B cell (primary cell): ENCODE measurements around the gene CHRM2. TPM values are rescaled to one million over a fixed set of nuclear protein-coding genes. Genes with fewer than 3 reads are reported as not detected.

Experiments used
- ATAC-seq: fragments of 200-7000 bp; cut with Tn5 transposase; one replicate; pipeline ENCODE4 v1.10.0; 2021; ENCODE audit warnings: low read depth, mild to moderate bottlenecking, moderate number of reproducible peaks, moderate library complexity
- CTCF ChIA-PET: fragments of 350-600 bp; sonication (Branson Sonifier 250); formaldehyde crosslinking; loops from one replicate; lab custom pipeline; 2021; ENCODE audit warnings: antibody characterized with exemption, inconsistent platforms; lab: Charles Lee
- POLR2A ChIA-PET: fragments of 350-600 bp; sonication (Branson Sonifier 250); formaldehyde crosslinking; loops from one replicate; lab custom pipeline; 2021; ENCODE audit warnings: antibody characterized with exemption; lab: Charles Lee
- DNase-seq: peaks from one replicate; pipeline ENCODE4 v3.0.0; 2013
- H2AFZ ChIP-seq: 2 replicates; pipeline ENCODE4 v1.6.1; 2012; ENCODE audit warnings: mild to moderate bottlenecking, low read depth, low read length; ENCODE audit not compliant: insufficient read depth, poor library complexity, severe bottlenecking
- H3K27ac ChIP-seq, 2 donors: 1 replicate in 1 of 2; 2 replicates in 1 of 2; pipeline ENCODE4 v1.5.1; 2012 to 2013; ENCODE audit warnings: low read length in 2 of 2, mild to moderate bottlenecking in 2 of 2, moderate library complexity in 1 of 2
- H3K27me3 ChIP-seq, 4 experiments: fragments of 200-600 bp in 1 of 4; sonication (generic) in 1 of 4; replicated peaks in 1 of 4; 1 replicate in 2 of 4; 2 replicates in 2 of 4; pipeline versions ENCODE4 v1.6.1 to v1.7.0; 2013 to 2016; ENCODE audit warnings: low read length in 3 of 4, mild to moderate bottlenecking in 2 of 4, mixed read lengths in 1 of 4, moderate library complexity in 1 of 4; ENCODE audit not compliant: insufficient read depth in 4 of 4, control insufficient read depth in 3 of 4; ENCODE audit errors: control extremely low read depth in 1 of 4
- H3K36me3 ChIP-seq, 2 experiments: replicated peaks in 1 of 2; 1 replicate in 1 of 2; 2 replicates in 1 of 2; pipeline versions ENCODE4 v1.6.1 to v1.7.1; 2013; ENCODE audit warnings: low read length in 1 of 2; ENCODE audit not compliant: insufficient read depth in 2 of 2, control insufficient read depth in 1 of 2; ENCODE audit errors: control extremely low read depth in 1 of 2, extremely low read depth in 1 of 2
- H3K4me1 ChIP-seq, 2 donors: fragments of 200-600 bp in 1 of 2; sonication (generic) in 1 of 2; 1 replicate in 1 of 2; 2 replicates in 1 of 2; pipeline versions ENCODE4 v1.5.1 to v1.6.1; 2013 to 2017; ENCODE audit warnings: low read length in 2 of 2; ENCODE audit not compliant: control insufficient read depth in 2 of 2, insufficient read depth in 2 of 2
- H3K4me2 ChIP-seq: replicated peaks from 2 replicates; pipeline ENCODE3; 2012; ENCODE audit warnings: mild to moderate bottlenecking, low read depth, low read length; ENCODE audit not compliant: poor library complexity, severe bottlenecking
- H3K4me3 ChIP-seq, 5 experiments: fragments of 200-600 bp in 1 of 5; sonication (generic) in 1 of 5; 1 replicate in 3 of 5; 2 replicates in 2 of 5; pipeline versions ENCODE4 v1.5.1 to v1.7.0; 2011 to 2016; ENCODE audit warnings: low read length in 4 of 5, mild to moderate bottlenecking in 4 of 5, low read depth in 2 of 5, control low read depth in 1 of 5, moderate library complexity in 1 of 5; ENCODE audit not compliant: insufficient read depth in 1 of 5; ENCODE audit errors: control extremely low read depth in 1 of 5, extremely low read depth in 1 of 5
- H3K79me2 ChIP-seq: fragments of 200-600 bp; sonication (generic); one replicate; pipeline ENCODE4 v1.6.0; 2016; ENCODE audit warnings: low read length; ENCODE audit not compliant: control insufficient read depth, insufficient read depth
- H3K9ac ChIP-seq: fragments of 200-600 bp; sonication (generic); 2 replicates; pipeline ENCODE4 v1.6.1; 2017; ENCODE audit warnings: mild to moderate bottlenecking, low read length, moderate library complexity
- H3K9me3 ChIP-seq, 3 donors: one replicate each; pipeline versions ENCODE4 v1.6.1 to v1.7.1; 2013; ENCODE audit warnings: low read length in 2 of 3; ENCODE audit not compliant: control insufficient read depth in 2 of 3, insufficient read depth in 1 of 3; ENCODE audit errors: control extremely low read depth in 1 of 3
- H4K20me1 ChIP-seq: 2 replicates; pipeline ENCODE4 v1.6.0; 2012; ENCODE audit warnings: mild to moderate bottlenecking, low read length; ENCODE audit not compliant: insufficient read depth, control insufficient read depth, poor library complexity, severe bottlenecking
- H3K27ac Mint-ChIP-seq: one replicate; pipeline ENCODE4 v1.8.0; 2021; ENCODE audit warnings: mixed read lengths
- H3K27me3 Mint-ChIP-seq: one replicate; pipeline ENCODE4 v1.8.0; 2021; ENCODE audit warnings: mixed read lengths
- H3K4me1 Mint-ChIP-seq: one replicate; pipeline ENCODE4 v1.8.0; 2021; ENCODE audit warnings: mixed read lengths
- H3K4me3 Mint-ChIP-seq: one replicate; pipeline ENCODE4 v1.8.0; 2021; ENCODE audit warnings: mixed read lengths
- H3K9me3 Mint-ChIP-seq: one replicate; pipeline ENCODE4 v1.8.0; 2022; ENCODE audit warnings: mixed read lengths; ENCODE audit not compliant: insufficient read depth
- EZH2 ChIP-seq: IDR thresholded peaks from 2 replicates; pipeline ENCODE4 v1.6.1; 2012; ENCODE audit warnings: borderline replicate concordance, low read depth, mild to moderate bottlenecking, moderate library complexity, low read length; ENCODE audit not compliant: insufficient read depth, poor library complexity, severe bottlenecking
- WGBS: methylation state at CpG from one replicate; pipeline ENCODE4 v1.1.5; 2013; ENCODE audit warnings: missing lambda C conversion rate; ENCODE audit not compliant: insufficient coverage; 5-methylcytosine and 5-hydroxymethylcytosine counted together
- intact Hi-C: fragments of 100-400 bp; cut with micrococcal nuclease; formaldehyde crosslinking; loops from one replicate; pipeline ENCODE4 v1.10.0; 2022
- polyA plus RNA-seq: library from polyadenylated mRNA; depleted of rRNA; stranded (reverse); fragments of >200 nt; gene quantifications from 2 replicates; pipeline ENCODE4 v1.2.3, GENCODE V29; 2012
- total RNA-seq, 2 donors: library from RNA; stranded (reverse); fragments of 120-200 nt in 1 of 2; gene quantifications; 1 replicate in 1 of 2; 2 replicates in 1 of 2; pipeline versions ENCODE4 v1.2.3 to v1.2.4, GENCODE V29; 2013 to 2022
- TF ChIP-seq, protein P1 (sequence below): fragments of 200-600 bp; IDR thresholded peaks from one replicate; pipeline ENCODE4 v1.8.0; 2022; ENCODE audit warnings: antibody characterized with exemption, mild to moderate bottlenecking

CHRM2 gene
- total and polyA plus RNA-seq, 2 donors (not counting 1 experiment from before 2014, with no cell fraction given), result not detected

- H4K20me1 ChIP-seq, result no peaks in the 10 kb centered on the region
- no peak overlapping the region for H3K9ac ChIP-seq
- CTCF ChIA-PET, result no interaction called here
- no peak overlapping the region for H3K4me3 ChIP-seq
- no peaks in the 10 kb centered on the region for H3K9me3 ChIP-seq
- intact Hi-C loops, result no loop called here
- Mint-ChIP-seq H3K4me3 (no peak overlapping the region), H3K27ac (no peak overlapping the region), H3K9me3 (no peaks in the 10 kb centered on the region), H3K4me1 (no peaks in the 10 kb centered on the region), H3K27me3 (no peaks in the 10 kb centered on the region)
- H3K27ac ChIP-seq, result no peak overlapping the region
- no peaks in the 10 kb centered on the region for H3K79me2 ChIP-seq
- DNase-seq (no peak), ATAC-seq (no peak)
- WGBS, result no CpG with 5 or more reads among the region's 2 CpGs
- no peak overlapping the region for H3K4me2 ChIP-seq
- H2AFZ ChIP-seq, result no peak overlapping the region
- POLR2A ChIA-PET, result no interaction called here
- TF ChIP-seq EZH2, result no peak
- TF ChIP-seq, protein P1, sequence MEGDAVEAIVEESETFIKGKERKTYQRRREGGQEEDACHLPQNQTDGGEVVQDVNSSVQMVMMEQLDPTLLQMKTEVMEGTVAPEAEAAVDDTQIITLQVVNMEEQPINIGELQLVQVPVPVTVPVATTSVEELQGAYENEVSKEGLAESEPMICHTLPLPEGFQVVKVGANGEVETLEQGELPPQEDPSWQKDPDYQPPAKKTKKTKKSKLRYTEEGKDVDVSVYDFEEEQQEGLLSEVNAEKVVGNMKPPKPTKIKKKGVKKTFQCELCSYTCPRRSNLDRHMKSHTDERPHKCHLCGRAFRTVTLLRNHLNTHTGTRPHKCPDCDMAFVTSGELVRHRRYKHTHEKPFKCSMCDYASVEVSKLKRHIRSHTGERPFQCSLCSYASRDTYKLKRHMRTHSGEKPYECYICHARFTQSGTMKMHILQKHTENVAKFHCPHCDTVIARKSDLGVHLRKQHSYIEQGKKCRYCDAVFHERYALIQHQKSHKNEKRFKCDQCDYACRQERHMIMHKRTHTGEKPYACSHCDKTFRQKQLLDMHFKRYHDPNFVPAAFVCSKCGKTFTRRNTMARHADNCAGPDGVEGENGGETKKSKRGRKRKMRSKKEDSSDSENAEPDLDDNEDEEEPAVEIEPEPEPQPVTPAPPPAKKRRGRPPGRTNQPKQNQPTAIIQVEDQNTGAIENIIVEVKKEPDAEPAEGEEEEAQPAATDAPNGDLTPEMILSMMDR, result no peak
- no peaks in the 10 kb centered on the region for H3K4me1 ChIP-seq
- no peaks in the 10 kb centered on the region for H3K27me3 ChIP-seq
- H3K36me3 ChIP-seq, result no peaks in the 10 kb centered on the region
These were observed 103.3 kb downstream of the CHRM2 start for GRCh38 chr7:136971776-136972175.

- ChIA-PET POLR2A (no interaction called here), CTCF (no interaction called here)
- DNase-seq (no peak), ATAC-seq (no peak)
- no peak overlapping the region for H3K4me3 Mint-ChIP-seq
- H3K4me1 Mint-ChIP-seq, result no peaks in the 10 kb centered on the region
- Histone ChIP-seq H3K79me2 (no peaks in the 10 kb centered on the region), H3K36me3 (no peaks in the 10 kb centered on the region), H3K27me3 (no peaks in the 10 kb centered on the region), H4K20me1 (no peaks in the 10 kb centered on the region), H3K4me2 (no peak overlapping the region), H3K9me3 (no peaks in the 10 kb centered on the region), H3K9ac (no peak overlapping the region), H3K4me3 (no peak overlapping the region), H2AFZ (no peak overlapping the region), H3K27ac (no peak overlapping the region), H3K4me1 (no peaks in the 10 kb centered on the region)
- 100% methylated on average over 1 of the region's 2 CpGs for WGBS
- intact Hi-C loops, result no loop called here
- no peak overlapping the region for H3K27ac Mint-ChIP-seq
- H3K27me3 Mint-ChIP-seq, result no peaks in the 10 kb centered on the region
- H3K9me3 Mint-ChIP-seq, result no peaks in the 10 kb centered on the region
- TF ChIP-seq, protein P1, result no peak
- no peak for TF ChIP-seq EZH2
These were observed 108.2 kb downstream of the CHRM2 start for GRCh38 chr7:136976504-136977251.
